ENCODE results near the gene MTERF1.
"Not testable (repeated sequence)": the region's sequence is repeated elsewhere in the genome, so short reads cannot be mapped to it uniquely, and the experiment has no call there.

MTERF1 gene

GRCh38 chr7:91883676-91884362 lies 3.3 kb upstream of the MTERF1 start:
- no peak for DNase-seq

DNA sequence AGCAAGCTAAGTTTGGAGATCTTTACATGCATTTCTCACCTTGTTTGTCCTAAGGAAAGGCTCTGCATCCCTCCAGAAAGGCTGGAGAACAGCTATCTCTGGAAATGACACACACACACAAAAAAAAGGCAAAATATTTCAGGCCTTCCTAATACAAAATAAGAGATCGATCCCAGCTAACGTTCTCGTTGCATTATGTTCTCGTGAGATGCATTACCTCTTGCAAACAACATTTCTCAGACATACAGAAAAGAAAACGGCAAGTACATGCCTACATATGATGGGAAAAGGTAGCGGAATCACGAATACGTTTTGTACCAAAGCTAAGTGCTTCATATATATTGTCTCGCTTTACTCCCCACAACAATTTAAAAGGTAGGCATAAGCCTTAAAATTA lies 488 bp downstream of the MTERF1 start:
- DNase-seq, result no peak

DNA sequence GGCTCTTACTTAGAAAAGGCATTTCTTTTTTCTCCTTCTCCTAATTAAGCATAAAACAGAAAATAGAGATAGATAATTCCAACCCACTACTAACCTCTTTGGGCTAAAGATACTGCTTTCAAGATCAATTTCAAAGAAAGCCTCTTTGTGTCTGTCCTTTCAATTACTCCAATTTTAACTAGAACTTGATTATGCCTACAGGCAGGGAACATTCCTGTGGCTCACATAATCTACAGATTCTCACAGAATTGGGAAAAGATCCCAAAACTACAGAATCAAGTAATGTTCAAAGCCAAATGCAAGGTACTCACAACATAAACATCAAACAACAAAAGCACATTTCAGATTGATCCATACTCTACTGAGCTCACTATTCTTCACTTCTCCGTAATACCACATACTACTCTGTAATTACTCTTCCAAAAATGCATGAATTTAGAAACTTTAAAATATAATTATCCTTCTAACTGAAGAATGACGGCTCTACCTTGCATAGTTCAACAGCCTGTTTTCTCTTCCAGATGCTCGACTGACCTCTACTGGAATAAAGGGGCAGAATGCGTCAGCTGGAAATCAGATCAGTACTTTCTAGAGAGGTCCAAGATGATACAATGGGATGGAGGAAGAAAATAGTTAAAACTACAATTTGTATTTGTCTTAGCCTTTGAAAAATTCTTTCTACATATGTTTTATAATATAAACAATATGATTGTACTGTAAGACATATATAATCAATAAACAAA lies 3.9 kb downstream of the MTERF1 start:
- no peak for DNase-seq

- no peak for DNase-seq
These were observed 4.7 kb downstream of the MTERF1 start for GRCh38 chr7:91875851-91876250.

DNA sequence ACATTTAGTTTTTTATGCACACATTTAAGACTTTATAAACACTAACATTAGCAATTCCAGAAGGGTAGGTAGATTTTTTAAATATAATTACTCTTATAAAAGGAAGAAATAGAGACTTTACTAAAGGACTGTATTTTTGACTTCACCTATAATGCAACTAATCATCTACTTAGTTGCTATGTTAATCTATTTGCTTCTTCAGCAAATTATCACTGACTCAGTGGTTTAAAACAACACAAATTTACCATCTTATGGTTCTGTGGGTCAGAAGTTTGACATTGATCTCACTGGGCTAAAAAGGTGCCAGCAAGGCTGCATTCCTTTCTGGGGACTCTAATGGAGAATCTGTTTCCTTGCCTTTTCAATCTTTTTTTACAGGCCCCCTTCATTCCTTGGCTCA lies 7.6 kb downstream of the MTERF1 start:
- no peak for DNase-seq

GRCh38 chr7:91872069-91872468 lies 8.4 kb downstream of the MTERF1 start:
- no peak for DNase-seq

GRCh38 chr7:91869661-91870060 lies 10.8 kb downstream of the MTERF1 start:
- DNase-seq, result no peak

DNA sequence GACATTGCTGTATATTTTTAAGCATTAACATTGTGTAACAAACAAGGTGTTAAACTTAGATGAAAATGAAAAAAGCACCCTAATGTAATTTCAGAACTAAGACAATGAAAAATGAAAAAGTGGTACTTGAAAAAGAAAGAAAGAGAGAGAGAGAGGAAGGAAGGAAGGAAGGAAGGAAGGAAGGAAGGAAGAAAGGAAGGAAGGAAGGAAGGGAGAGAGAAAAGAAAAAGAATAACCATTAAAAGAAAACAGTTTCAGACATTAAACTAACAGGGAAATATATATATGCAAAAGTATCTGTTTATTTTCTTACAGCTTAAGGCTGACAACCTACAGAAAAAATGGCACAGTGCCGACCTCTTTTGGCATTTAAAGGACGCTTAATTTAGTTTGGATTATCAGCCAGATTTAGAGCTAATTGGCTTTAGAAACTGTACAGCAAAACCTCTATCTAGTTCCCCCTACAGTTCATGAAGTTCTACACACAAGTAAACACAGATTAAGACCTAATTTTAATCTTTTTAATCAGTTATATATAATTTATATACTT lies 13.8 kb downstream of the MTERF1 start:
- no peak for DNase-seq

DNA sequence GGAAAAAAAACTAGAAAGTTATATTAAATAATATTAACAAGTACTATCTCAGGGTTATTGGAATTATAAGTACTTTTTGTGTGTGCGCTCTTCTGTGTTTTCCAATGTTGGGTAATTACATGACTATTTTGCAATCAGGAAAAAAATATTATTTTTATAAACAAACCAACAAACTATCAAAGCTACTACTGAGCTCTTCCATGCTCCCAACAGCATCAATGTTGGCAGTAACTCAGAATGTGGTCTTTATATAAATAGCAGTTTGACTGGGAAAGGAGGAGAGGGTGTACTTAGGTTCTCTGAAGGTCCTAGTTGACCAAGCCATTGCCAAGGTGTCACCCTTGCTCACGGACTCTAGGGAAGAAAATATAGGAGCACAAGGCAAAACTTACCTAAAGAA lies 15.0 kb downstream of the MTERF1 start:
- DNase-seq, result no peak

DNA sequence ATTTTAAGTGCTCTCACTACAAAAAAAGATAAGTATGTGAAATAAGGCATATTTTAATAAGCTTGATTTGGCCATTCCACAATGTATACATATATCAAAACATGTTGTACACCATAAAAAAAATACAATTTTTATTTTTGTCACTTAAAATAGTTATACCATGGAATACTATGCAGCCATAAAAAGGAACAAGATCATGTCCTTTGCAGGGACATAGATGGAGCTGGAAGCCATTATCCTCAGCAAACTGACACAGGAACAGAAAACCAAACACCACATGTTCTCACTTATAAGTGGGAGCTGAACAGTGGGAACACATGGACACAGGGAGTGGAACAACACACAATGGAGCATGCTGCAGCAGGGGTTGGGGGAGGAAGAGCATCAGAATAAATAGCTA lies 15.9 kb downstream of the MTERF1 start:
- DNase-seq, result not testable (repeated sequence)

GRCh38 chr7:91864070-91864469 lies 16.4 kb downstream of the MTERF1 start:
- no peak for DNase-seq

- DNase-seq, result no peak
These were observed 28.2 kb downstream of the MTERF1 start for GRCh38 chr7:91852263-91852741.

GRCh38 chr7:91850455-91850854 lies 30.0 kb downstream of the MTERF1 start:
- DNase-seq, result no peak

DNA sequence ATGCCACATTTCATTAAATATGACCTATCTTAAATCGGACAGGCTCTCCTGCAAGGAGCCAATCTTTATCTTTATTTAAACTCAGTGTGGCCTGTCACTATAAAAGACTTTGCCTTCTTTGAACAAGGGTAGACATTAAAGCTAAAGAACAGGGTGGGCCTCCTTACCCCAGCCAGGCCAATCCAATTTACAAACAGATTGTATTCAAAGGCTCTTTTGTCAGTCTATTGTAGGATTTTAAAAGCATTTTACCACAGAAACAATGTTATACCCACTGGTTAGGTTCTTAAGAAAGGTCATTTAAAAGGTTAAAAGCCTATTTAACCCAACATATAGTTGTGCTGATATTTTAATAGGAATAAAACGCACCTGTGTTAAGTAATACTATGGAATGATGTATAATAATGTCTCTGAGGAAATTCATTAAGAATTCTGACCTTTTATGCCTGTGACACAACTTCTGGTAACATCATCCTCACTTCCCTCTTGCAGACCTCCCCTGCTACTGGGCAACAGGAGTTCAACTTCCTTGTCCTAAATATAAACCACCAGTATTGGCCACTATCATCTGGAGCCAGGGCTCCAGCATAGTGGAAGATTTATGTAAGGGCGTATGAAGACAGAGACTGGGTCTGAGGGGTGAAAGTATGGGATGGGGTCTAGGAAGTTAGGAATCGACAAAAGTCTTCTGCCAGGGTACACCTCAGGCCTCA lies 32.5 kb downstream of the MTERF1 start:
- DNase-seq, result no peak

GRCh38 chr7:91847231-91847630 lies 33.3 kb downstream of the MTERF1 start:
- DNase-seq, result no peak

GRCh38 chr7:91846436-91846835 lies 34.1 kb downstream of the MTERF1 start:
- DNase-seq, result no peak

GRCh38 chr7:91843831-91844230 lies 36.7 kb downstream of the MTERF1 start:
- no peak for DNase-seq

GRCh38 chr7:91838439-91838838 lies 42.1 kb downstream of the MTERF1 start:
- DNase-seq, result no peak

DNA sequence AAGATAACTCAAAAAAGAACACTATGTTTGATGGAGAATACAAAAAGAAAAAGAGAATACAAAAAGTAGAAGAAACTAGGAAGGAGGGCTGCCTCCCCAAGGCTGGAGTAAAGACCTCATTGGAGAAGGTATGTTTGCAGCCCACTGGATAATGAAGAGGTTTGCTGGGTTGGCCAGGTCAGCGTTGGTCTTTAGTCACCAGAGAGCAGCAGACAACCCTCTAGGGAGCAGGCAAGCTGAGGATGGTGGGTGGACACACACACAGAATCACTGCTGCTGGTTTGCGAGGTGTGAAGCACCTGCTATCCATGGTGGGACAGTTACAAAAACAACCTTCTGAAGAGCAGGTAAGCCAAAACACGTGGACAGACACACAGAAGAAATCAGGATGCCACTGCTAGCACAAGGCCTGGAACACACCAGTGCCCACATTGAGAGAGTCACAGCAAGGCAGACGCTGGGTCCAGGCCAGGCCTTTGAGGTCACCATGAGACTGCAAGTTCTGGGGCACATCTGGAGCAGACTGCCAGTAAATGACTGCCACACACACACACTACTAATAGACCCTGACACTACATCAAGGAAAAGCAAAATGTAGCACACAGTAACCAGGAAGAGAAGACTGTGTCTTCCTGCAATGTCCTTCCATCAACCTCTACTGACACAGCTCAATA lies 43.0 kb downstream of the MTERF1 start:
- no peak for DNase-seq

- DNase-seq, result no peak
These were observed 44.6 kb downstream of the MTERF1 start for GRCh38 chr7:91835826-91836368.

- DNase-seq, result no peak
These were observed 45.2 kb downstream of the MTERF1 start for GRCh38 chr7:91835091-91835825.

DNA sequence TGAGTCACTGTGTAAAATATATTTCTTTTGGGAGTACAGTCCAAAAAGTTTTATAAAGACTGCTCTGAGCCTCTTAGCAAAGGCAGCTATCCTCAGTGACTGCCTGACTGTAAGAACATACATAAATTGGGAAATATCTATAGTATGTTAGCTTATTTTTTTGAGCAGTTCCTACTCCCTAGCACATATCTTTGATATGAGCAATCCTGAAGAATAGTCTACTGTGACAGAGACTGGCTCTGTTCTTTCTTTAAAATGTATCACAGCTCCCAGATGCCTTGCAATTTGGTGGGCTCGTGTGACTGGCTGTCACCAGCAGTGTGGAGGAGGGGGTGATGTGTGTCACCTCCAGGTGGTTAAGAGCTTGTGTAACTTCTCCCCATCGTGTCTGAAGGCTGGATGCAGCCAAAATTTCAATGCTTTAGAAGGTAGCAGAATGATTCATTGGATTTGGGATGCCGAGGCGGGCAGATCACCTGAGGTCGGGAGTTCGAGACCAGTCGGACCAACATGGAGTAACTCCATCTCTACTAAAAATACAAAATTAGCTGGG lies 47.9 kb downstream of the MTERF1 start:
- no peak for DNase-seq
